Panc1 (cell line): ENCODE data around the gene PRRC2C. TPM values are rescaled to one million over a fixed set of nuclear protein-coding genes. Genes with fewer than 3 reads are reported as not detected.

Experiments
- ATAC-seq: fragments of 200-7000 bp; cut with Tn5 transposase; 2 replicates; pipeline ENCODE4 v1.9.1; 2020; ENCODE audit warnings: mild to moderate bottlenecking, moderate library complexity
- BruUV-seq: library from RNA; stranded (reverse); fragments of 400-500 nt; replicated peaks from 2 replicates; lab custom pipeline; 2021; lab: Mats Ljungman, UMichigan
- CTCF ChIA-PET: fragments of 300-600 bp; sonication (Branson Sonifier 250); formaldehyde crosslinking; loops from one replicate; lab custom pipeline; 2022; ENCODE audit warnings: antibody characterized with exemption; lab: Charles Lee
- POLR2A ChIA-PET: fragments of 300-600 bp; sonication (Branson Sonifier 250); formaldehyde crosslinking; loops from one replicate; lab custom pipeline; 2022; ENCODE audit warnings: antibody characterized with exemption; lab: Charles Lee
- DNase-seq: peaks from one replicate; pipeline ENCODE4 v3.0.0-alpha.2; 2010; ENCODE audit warnings: low read depth, low spot score
- H3K27ac ChIP-seq: 2 replicates; pipeline ENCODE4 v1.5.1; 2011; ENCODE audit warnings: mild to moderate bottlenecking, low read length, inconsistent platforms
- H3K27me3 ChIP-seq: fragments of 200-500 bp; sonication (Bioruptor generic); 2 replicates; pipeline ENCODE4 v1.6.0; 2014; ENCODE audit warnings: low read length, inconsistent platforms; ENCODE audit not compliant: control insufficient read depth, insufficient read depth
- H3K36me3 ChIP-seq: fragments of 200-500 bp; sonication (Bioruptor generic); 2 replicates; pipeline ENCODE4 v1.5.1; 2014; ENCODE audit warnings: inconsistent platforms, mild to moderate bottlenecking, low read length, moderate library complexity; ENCODE audit not compliant: control insufficient read depth, insufficient read depth
- H3K4me1 ChIP-seq: 2 replicates; pipeline ENCODE4 v1.5.1; 2011; ENCODE audit warnings: inconsistent platforms, mild to moderate bottlenecking, low read length, moderate library complexity; ENCODE audit not compliant: control insufficient read depth, insufficient read depth
- H3K4me3 ChIP-seq, 2 experiments: 2 replicates each; pipeline ENCODE4 v1.5.1; 2011 to 2012; ENCODE audit warnings: low read depth in 2 of 2, low read length in 2 of 2, mild to moderate bottlenecking in 2 of 2, inconsistent platforms in 1 of 2, moderate library complexity in 1 of 2
- H3K9me3 ChIP-seq: fragments of 200-500 bp; sonication (Bioruptor generic); 2 replicates; pipeline ENCODE4 v1.5.1; 2014; ENCODE audit warnings: low read depth, mild to moderate bottlenecking, inconsistent platforms, low read length, moderate library complexity; ENCODE audit not compliant: control insufficient read depth, insufficient read depth
- POLR2AphosphoS5 ChIP-seq: IDR thresholded peaks from 2 replicates; pipeline ENCODE4 v1.6.1; 2012; ENCODE audit warnings: mild to moderate bottlenecking, low read depth, low read length, moderate library complexity
- SIN3A ChIP-seq: IDR thresholded peaks from 2 replicates; pipeline ENCODE4 v1.6.1; 2012; ENCODE audit warnings: low read depth, mild to moderate bottlenecking, low read length, moderate library complexity, borderline replicate concordance; ENCODE audit not compliant: insufficient read depth
- TCF7L2 ChIP-seq: IDR thresholded peaks from 2 replicates; pipeline ENCODE4 v1.6.1; 2011; ENCODE audit warnings: mild to moderate bottlenecking, low read depth, low read length, inconsistent platforms
- in situ Hi-C: cut with HindIII; loops from 2 replicates; pipeline ENCODE4 v1.10.0; 2016; ENCODE audit warnings: low sequenced_read_pairs, low pct_unique_long_range_greater_than_20kb
- intact Hi-C: fragments of 100-400 bp; cut with micrococcal nuclease; formaldehyde crosslinking; loops from one replicate; pipeline ENCODE4 v1.10.0; 2022; ENCODE audit not compliant: unreplicated experiment
- total RNA-seq: library from RNA; stranded (reverse); gene quantifications from one replicate; pipeline ENCODE4 v1.2.1, GENCODE V29; 2021; ENCODE audit not compliant: unreplicated experiment
- TF ChIP-seq, protein P1 (sequence below): fragments of 450-650 bp; IDR thresholded peaks from 2 replicates; pipeline ENCODE4 v1.5.1; 2017; ENCODE audit warnings: mild to moderate bottlenecking
- TF ChIP-seq, protein P2 (sequence below), 2 experiments: IDR thresholded peaks; 2 replicates each; pipeline ENCODE4 v1.6.1; 2011 to 2012; ENCODE audit warnings: low read depth in 2 of 2, control low read depth in 1 of 2, low read length in 1 of 2, mild to moderate bottlenecking in 1 of 2, moderate library complexity in 1 of 2; ENCODE audit not compliant: insufficient read depth in 1 of 2

Gene PRRC2C
- total RNA-seq, 1 experiment from 2014 or later, result 145 TPM

DNA sequence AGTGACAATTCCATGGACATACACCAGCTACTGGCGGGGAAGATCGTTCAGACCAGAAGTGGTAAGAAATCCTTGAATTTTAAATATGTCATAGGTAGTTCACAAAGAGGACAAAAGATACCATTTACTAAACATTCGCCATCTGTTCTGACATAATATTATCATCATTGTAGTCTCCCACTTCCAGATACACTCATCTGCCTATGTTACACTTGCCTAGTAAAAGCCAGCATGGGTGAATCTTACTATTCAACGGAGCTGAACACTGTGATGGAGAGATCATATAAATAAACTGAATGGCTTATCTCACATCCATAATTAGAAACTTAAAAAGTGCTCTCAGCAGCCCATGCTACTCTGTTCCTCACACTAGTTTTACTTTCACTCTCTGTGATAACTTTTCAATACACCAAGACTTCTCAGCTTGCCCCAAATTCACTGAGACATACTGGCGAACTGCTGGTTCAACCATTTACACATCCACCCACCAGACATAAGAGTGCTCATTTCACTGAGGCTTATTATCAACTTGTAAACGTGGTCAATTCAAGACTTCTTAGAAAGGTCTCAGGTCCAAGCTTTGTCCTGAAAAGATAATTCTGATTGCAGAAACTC, 463 bp upstream of the PRRC2C start:
- Histone ChIP-seq H3K9me3 (no peaks in the 10 kb centered on the region), H3K27me3 (no peaks in the 10 kb centered on the region), H3K36me3 (peaks cover 8% of the 10 kb centered on the region; the same call in 1 of the 2 replicates), H3K4me3 (peak overlapping the region; percentile 69 to 97), H3K27ac (peak overlapping the region; percentile 98), H3K4me1 (peaks cover 22% of the 10 kb centered on the region)
- ATAC-seq, result peak; percentile 59
- intact Hi-C loops (no loop called here), in situ Hi-C loops (no loop called here)
- CTCF ChIA-PET, result interaction anchor here (0.6 kb wide), 1 partner anchor 333 kb away, joined by 3 read pairs; no protein-coding TSS in a partner anchor
- no peak for DNase-seq
- POLR2A ChIA-PET, result no interaction called here
- TF ChIP-seq, protein P1, sequence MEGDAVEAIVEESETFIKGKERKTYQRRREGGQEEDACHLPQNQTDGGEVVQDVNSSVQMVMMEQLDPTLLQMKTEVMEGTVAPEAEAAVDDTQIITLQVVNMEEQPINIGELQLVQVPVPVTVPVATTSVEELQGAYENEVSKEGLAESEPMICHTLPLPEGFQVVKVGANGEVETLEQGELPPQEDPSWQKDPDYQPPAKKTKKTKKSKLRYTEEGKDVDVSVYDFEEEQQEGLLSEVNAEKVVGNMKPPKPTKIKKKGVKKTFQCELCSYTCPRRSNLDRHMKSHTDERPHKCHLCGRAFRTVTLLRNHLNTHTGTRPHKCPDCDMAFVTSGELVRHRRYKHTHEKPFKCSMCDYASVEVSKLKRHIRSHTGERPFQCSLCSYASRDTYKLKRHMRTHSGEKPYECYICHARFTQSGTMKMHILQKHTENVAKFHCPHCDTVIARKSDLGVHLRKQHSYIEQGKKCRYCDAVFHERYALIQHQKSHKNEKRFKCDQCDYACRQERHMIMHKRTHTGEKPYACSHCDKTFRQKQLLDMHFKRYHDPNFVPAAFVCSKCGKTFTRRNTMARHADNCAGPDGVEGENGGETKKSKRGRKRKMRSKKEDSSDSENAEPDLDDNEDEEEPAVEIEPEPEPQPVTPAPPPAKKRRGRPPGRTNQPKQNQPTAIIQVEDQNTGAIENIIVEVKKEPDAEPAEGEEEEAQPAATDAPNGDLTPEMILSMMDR, result no peak
- TF ChIP-seq TCF7L2, result no peak
- no peak for TF ChIP-seq SIN3A
- TF ChIP-seq, protein P2, sequence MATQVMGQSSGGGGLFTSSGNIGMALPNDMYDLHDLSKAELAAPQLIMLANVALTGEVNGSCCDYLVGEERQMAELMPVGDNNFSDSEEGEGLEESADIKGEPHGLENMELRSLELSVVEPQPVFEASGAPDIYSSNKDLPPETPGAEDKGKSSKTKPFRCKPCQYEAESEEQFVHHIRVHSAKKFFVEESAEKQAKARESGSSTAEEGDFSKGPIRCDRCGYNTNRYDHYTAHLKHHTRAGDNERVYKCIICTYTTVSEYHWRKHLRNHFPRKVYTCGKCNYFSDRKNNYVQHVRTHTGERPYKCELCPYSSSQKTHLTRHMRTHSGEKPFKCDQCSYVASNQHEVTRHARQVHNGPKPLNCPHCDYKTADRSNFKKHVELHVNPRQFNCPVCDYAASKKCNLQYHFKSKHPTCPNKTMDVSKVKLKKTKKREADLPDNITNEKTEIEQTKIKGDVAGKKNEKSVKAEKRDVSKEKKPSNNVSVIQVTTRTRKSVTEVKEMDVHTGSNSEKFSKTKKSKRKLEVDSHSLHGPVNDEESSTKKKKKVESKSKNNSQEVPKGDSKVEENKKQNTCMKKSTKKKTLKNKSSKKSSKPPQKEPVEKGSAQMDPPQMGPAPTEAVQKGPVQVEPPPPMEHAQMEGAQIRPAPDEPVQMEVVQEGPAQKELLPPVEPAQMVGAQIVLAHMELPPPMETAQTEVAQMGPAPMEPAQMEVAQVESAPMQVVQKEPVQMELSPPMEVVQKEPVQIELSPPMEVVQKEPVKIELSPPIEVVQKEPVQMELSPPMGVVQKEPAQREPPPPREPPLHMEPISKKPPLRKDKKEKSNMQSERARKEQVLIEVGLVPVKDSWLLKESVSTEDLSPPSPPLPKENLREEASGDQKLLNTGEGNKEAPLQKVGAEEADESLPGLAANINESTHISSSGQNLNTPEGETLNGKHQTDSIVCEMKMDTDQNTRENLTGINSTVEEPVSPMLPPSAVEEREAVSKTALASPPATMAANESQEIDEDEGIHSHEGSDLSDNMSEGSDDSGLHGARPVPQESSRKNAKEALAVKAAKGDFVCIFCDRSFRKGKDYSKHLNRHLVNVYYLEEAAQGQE (IDR thresholded peaks at IDR 0.05; ENCODE audit: insufficient read depth in 1 of 2, low read depth in 2 of 2, low read length in 1 of 2), result no peak
- no peak for TF ChIP-seq POLR2AphosphoS5
- BruUV-seq, result TSS peak; percentile 97

DNA sequence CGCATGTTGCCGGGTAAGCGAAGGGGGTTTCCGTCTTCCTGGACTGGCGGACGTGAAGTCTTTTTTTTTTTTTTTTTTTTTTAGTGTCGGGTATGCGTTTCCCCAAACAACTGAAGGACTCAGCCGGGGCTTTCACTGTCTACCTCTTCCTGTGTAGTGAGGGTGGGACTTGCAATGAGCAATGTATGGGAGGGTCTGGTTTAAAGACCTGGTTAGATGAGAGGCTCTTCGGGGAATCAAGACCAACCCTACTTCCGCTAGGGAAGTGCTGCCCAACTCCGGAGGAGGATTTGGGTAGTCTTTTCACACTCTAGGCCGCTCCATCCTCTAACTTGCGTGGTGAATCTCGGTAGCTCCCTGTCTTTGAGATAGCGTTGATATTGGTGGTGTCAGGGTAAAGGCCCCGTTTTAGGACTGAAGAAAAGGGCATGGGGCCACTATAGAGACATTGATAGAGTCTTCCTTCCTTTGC, 754 bp downstream of the PRRC2C start:
- peak; percentile 4 for DNase-seq
- intact Hi-C loops (no loop called here), in situ Hi-C loops (no loop called here)
- peak; percentile 74 for ATAC-seq
- ChIA-PET POLR2A (interaction anchor here (0.6 kb wide), 1 partner anchor 190 kb away, joined by 4 read pairs; no protein-coding TSS in a partner anchor), CTCF (no interaction called here)
- H3K27me3 ChIP-seq, result no peaks in the 10 kb centered on the region
- TF ChIP-seq, protein P1, result no peak
- TF ChIP-seq TCF7L2 (no peak), POLR2AphosphoS5 (no peak), SIN3A (no peak)
- TF ChIP-seq, protein P2 (IDR thresholded peaks at IDR 0.05; ENCODE audit: insufficient read depth in 1 of 2, low read depth in 2 of 2, low read length in 1 of 2), result no peak
- no TSS peak for BruUV-seq
- H3K9me3 ChIP-seq, result no peaks in the 10 kb centered on the region
- H3K4me1 ChIP-seq, result peaks cover 22% of the 10 kb centered on the region
- peak overlapping the region; percentile 98 for H3K27ac ChIP-seq
- peak overlapping the region; percentile 69 to 97 for H3K4me3 ChIP-seq
- H3K36me3 ChIP-seq, result peaks cover 8% of the 10 kb centered on the region; the same call in 1 of the 2 replicates
